ENCODE results near the gene PLEKHA6.
A peak's percentile ranks its signal among the peaks of the same experiment; 100 is the strongest.

PLEKHA6 gene

GRCh38 chr1:204223129-204223860 lies 136.4 kb downstream of the PLEKHA6 start:
- FAIRE-seq (no peak), DNase-seq (ENCODE audit: extremely low spot score, insufficient read length, low read depth) (no peak)

- no peak for DNase-seq (ENCODE audit: extremely low spot score, insufficient read length, low read depth)
- FAIRE-seq = no peak
Observed at GRCh38 chr1:204222764-204223055, 137.0 kb downstream of the PLEKHA6 start.

- FAIRE-seq = no peak
Observed at GRCh38 chr1:204222006-204222763, 137.5 kb downstream of the PLEKHA6 start.

GRCh38 chr1:204221271-204221670 lies 138.5 kb downstream of the PLEKHA6 start:
- DNase-seq (ENCODE audit: extremely low spot score, insufficient read length, low read depth) (no peak), FAIRE-seq (no peak)

More at GRCh38 chr1:204222006-204222763, 137.5 kb downstream of the PLEKHA6 start:
- no peak for DNase-seq (ENCODE audit: extremely low spot score, insufficient read length, low read depth)

- no peak for FAIRE-seq
- no peak for DNase-seq (ENCODE audit: extremely low spot score, insufficient read length, low read depth)
Observed at GRCh38 chr1:204219971-204220616, 139.6 kb downstream of the PLEKHA6 start.

GRCh38 chr1:204218552-204218951 lies 141.2 kb downstream of the PLEKHA6 start:
- no peak for FAIRE-seq
- no peak for DNase-seq (ENCODE audit: extremely low spot score, insufficient read length, low read depth)

- FAIRE-seq = no peak
Observed at GRCh38 chr1:204217648-204218000, 142.1 kb downstream of the PLEKHA6 start.

GRCh38 chr1:204216880-204217647 lies 142.7 kb downstream of the PLEKHA6 start:
- FAIRE-seq (no peak), DNase-seq (ENCODE audit: extremely low spot score, insufficient read length, low read depth) (no peak)

More at GRCh38 chr1:204217648-204218000, 142.1 kb downstream of the PLEKHA6 start:
- no peak for DNase-seq (ENCODE audit: extremely low spot score, insufficient read length, low read depth)

GRCh38 chr1:204216236-204216635 lies 143.5 kb downstream of the PLEKHA6 start:
- DNase-seq (ENCODE audit: extremely low spot score, insufficient read length, low read depth) (no peak), FAIRE-seq (no peak)

GRCh38 chr1:204213668-204214662 lies 145.8 kb downstream of the PLEKHA6 start, which contains the start of gene GOLT1A:
Gene GOLT1A, minus strand, starts transcription at chr1:204213988. Its CDS starts 82 bp downstream, at chr1:204213906.
- peak; percentile 73 for FAIRE-seq

GRCh38 chr1:204212715-204213114 lies 147.0 kb downstream of the PLEKHA6 start:
- no peak for DNase-seq (ENCODE audit: extremely low spot score, insufficient read length, low read depth)
- no peak for FAIRE-seq

More at GRCh38 chr1:204213668-204214662, 145.8 kb downstream of the PLEKHA6 start, which contains the start of gene GOLT1A:
- peak; percentile 62 for DNase-seq (ENCODE audit: extremely low spot score, insufficient read length, low read depth)

GRCh38 chr1:204211046-204211445 lies 148.7 kb downstream of the PLEKHA6 start:
- FAIRE-seq = no peak

GRCh38 chr1:204207136-204207616 lies 152.6 kb downstream of the PLEKHA6 start:
- FAIRE-seq = no peak
- peak; percentile 55 for DNase-seq (ENCODE audit: extremely low spot score, insufficient read length, low read depth)

More at GRCh38 chr1:204211046-204211445, 148.7 kb downstream of the PLEKHA6 start:
- DNase-seq (ENCODE audit: extremely low spot score, insufficient read length, low read depth) = no peak

- no peak for DNase-seq (ENCODE audit: extremely low spot score, insufficient read length, low read depth)
- no peak for FAIRE-seq
Observed at GRCh38 chr1:204206121-204206520, 153.6 kb downstream of the PLEKHA6 start.

- DNase-seq (ENCODE audit: extremely low spot score, insufficient read length, low read depth) (no peak), FAIRE-seq (no peak)
Observed at GRCh38 chr1:204205486-204205885, 154.2 kb downstream of the PLEKHA6 start.

- no peak for DNase-seq (ENCODE audit: extremely low spot score, insufficient read length, low read depth)
- FAIRE-seq = no peak
Observed at GRCh38 chr1:204204944-204205343, 154.8 kb downstream of the PLEKHA6 start.

GRCh38 chr1:204203206-204203767 lies 156.4 kb downstream of the PLEKHA6 start:
- FAIRE-seq (no peak), DNase-seq (ENCODE audit: extremely low spot score, insufficient read length, low read depth) (no peak)

GRCh38 chr1:204202481-204202880 lies 157.2 kb downstream of the PLEKHA6 start:
- FAIRE-seq = no peak

More at GRCh38 chr1:204202481-204202880, 157.2 kb downstream of the PLEKHA6 start:
- no peak for DNase-seq (ENCODE audit: extremely low spot score, insufficient read length, low read depth)

Data from GM18507 (cell line).